H9 (cell line): ENCODE results near the gene EVL. TPM values are rescaled to one million over a fixed set of nuclear protein-coding genes. Genes with fewer than 3 reads are reported as not detected.

ENCODE experiments used
- DNase-seq: peaks from one replicate; pipeline ENCODE4 v3.0.0-alpha.2; 2017
- H2AFZ ChIP-seq: one replicate; pipeline ENCODE4 v1.6.1; 2013; ENCODE audit warnings: mild to moderate bottlenecking, low read length, control low read depth, moderate library complexity
- H2AK5ac ChIP-seq: 2 replicates; pipeline ENCODE4 v1.6.1; 2013; ENCODE audit warnings: low read length, control low read depth, mixed read lengths; ENCODE audit not compliant: insufficient read length
- H2BK120ac ChIP-seq: one replicate; pipeline ENCODE4 v1.6.1; 2013; ENCODE audit warnings: low read depth, mild to moderate bottlenecking, low read length, control low read depth, inconsistent platforms; ENCODE audit not compliant: poor library complexity, severe bottlenecking
- H2BK12ac ChIP-seq: 2 replicates; pipeline ENCODE4 v1.6.1; 2013; ENCODE audit warnings: low read length, control low read depth, mixed read lengths, low read depth; ENCODE audit not compliant: insufficient read length
- H2BK15ac ChIP-seq: 2 replicates; pipeline ENCODE4 v1.6.1; 2013; ENCODE audit warnings: low read depth, low read length, control low read depth
- H2BK20ac ChIP-seq: one replicate; pipeline ENCODE4 v1.6.1; 2013; ENCODE audit warnings: low read depth, mild to moderate bottlenecking, low read length, control low read depth, inconsistent platforms; ENCODE audit not compliant: poor library complexity, severe bottlenecking
- H2BK5ac ChIP-seq: 2 replicates; pipeline ENCODE4 v1.6.1; 2013; ENCODE audit warnings: low read length, control low read depth, mixed read lengths; ENCODE audit not compliant: insufficient read length
- H3K14ac ChIP-seq: 2 replicates; pipeline ENCODE4 v1.6.1; 2013; ENCODE audit warnings: low read length, control low read depth; ENCODE audit not compliant: insufficient read depth
- H3K18ac ChIP-seq: 2 replicates; pipeline ENCODE4 v1.6.1; 2013; ENCODE audit warnings: low read depth, mild to moderate bottlenecking, mixed read lengths, low read length, control low read depth; ENCODE audit not compliant: insufficient read length
- H3K23ac ChIP-seq: 2 replicates; pipeline ENCODE4 v1.6.1; 2013; ENCODE audit warnings: low read length, control low read depth, mixed read lengths, low read depth; ENCODE audit not compliant: insufficient read length
- H3K23me2 ChIP-seq: 2 replicates; pipeline ENCODE4 v1.6.1; 2013; ENCODE audit warnings: low read depth, mild to moderate bottlenecking, mixed read lengths, low read length, control low read depth; ENCODE audit not compliant: insufficient read length, poor library complexity, severe bottlenecking
- H3K27ac ChIP-seq: 2 replicates; pipeline ENCODE4 v1.5.1; 2013; ENCODE audit warnings: low read length, control low read depth, mixed read lengths, low read depth; ENCODE audit not compliant: insufficient read length
- H3K27me3 ChIP-seq: 2 replicates; pipeline ENCODE4 v1.6.1; 2013; ENCODE audit warnings: low read length, control low read depth, inconsistent platforms; ENCODE audit not compliant: insufficient read depth
- H3K4ac ChIP-seq: 2 replicates; pipeline ENCODE4 v1.6.1; 2013; ENCODE audit warnings: low read depth, mild to moderate bottlenecking, control low read depth, inconsistent platforms, low read length, moderate library complexity
- H3K4me1 ChIP-seq: 2 replicates; pipeline ENCODE4 v1.6.1; 2013; ENCODE audit warnings: low read length, control low read depth, inconsistent platforms; ENCODE audit not compliant: insufficient read depth
- H3K4me2 ChIP-seq: 2 replicates; pipeline ENCODE4 v1.6.1; 2013; ENCODE audit warnings: low read length, control low read depth, mixed read lengths; ENCODE audit not compliant: insufficient read length, insufficient read depth
- H3K56ac ChIP-seq: 2 replicates; pipeline ENCODE4 v1.6.1; 2013; ENCODE audit warnings: low read depth, mild to moderate bottlenecking, mixed read lengths, low read length, control low read depth; ENCODE audit not compliant: insufficient read length
- H3K79me1 ChIP-seq: 2 replicates; pipeline ENCODE4 v1.6.1; 2013; ENCODE audit warnings: low read depth, mild to moderate bottlenecking, moderate library complexity, low read length, control low read depth, inconsistent platforms; ENCODE audit not compliant: insufficient read depth, poor library complexity, severe bottlenecking
- H3K79me2 ChIP-seq: 2 replicates; pipeline ENCODE4 v1.6.1; 2013; ENCODE audit warnings: low read length, control low read depth, inconsistent platforms; ENCODE audit not compliant: insufficient read depth
- H3K9ac ChIP-seq: 2 replicates; pipeline ENCODE4 v1.6.1; 2013; ENCODE audit warnings: low read length, control low read depth, mixed read lengths; ENCODE audit not compliant: insufficient read length; ENCODE audit errors: extremely low read depth
- H3K9me3 ChIP-seq: one replicate; pipeline ENCODE4 v1.6.1; 2013; ENCODE audit warnings: low read depth, low read length, inconsistent platforms; ENCODE audit not compliant: control insufficient read depth
- H3T11ph ChIP-seq: one replicate; pipeline ENCODE4 v1.6.1; 2013; ENCODE audit warnings: mild to moderate bottlenecking, low read length, control low read depth, inconsistent platforms
- H4K20me1 ChIP-seq: one replicate; pipeline ENCODE4 v1.6.1; 2013; ENCODE audit not compliant: control insufficient read depth, insufficient read length, insufficient read depth
- H4K5ac ChIP-seq: 2 replicates; pipeline ENCODE4 v1.6.1; 2013; ENCODE audit warnings: low read depth, mild to moderate bottlenecking, mixed read lengths, low read length, control low read depth; ENCODE audit not compliant: insufficient read length
- H4K8ac ChIP-seq: replicated peaks from 2 replicates; pipeline ENCODE4 v1.6.1; 2013; ENCODE audit warnings: low read length, control low read depth, mixed read lengths, low read depth; ENCODE audit not compliant: insufficient read length
- H4K91ac ChIP-seq: 2 replicates; pipeline ENCODE4 v1.6.1; 2013; ENCODE audit warnings: low read depth, mild to moderate bottlenecking, moderate library complexity, mixed read lengths, low read length, control low read depth; ENCODE audit not compliant: insufficient read length
- H3K27ac Mint-ChIP-seq, 3 experiments: 2 replicates in 2 of 3; 3 replicates in 1 of 3; pipeline ENCODE4 v1.8.0; 2020 to 2021; ENCODE audit warnings: mixed read lengths in 3 of 3, mild to moderate bottlenecking in 1 of 3, moderate library complexity in 1 of 3
- H3K27me3 Mint-ChIP-seq: 2 replicates; pipeline ENCODE4 v1.8.0; 2021; ENCODE audit warnings: low read depth, mild to moderate bottlenecking, moderate library complexity, mixed read lengths
- H3K36me3 Mint-ChIP-seq, 3 experiments: 2 replicates in 2 of 3; 3 replicates in 1 of 3; pipeline ENCODE4 v1.8.0; 2020 to 2021; ENCODE audit warnings: low read depth in 3 of 3, mixed read lengths in 3 of 3; ENCODE audit not compliant: insufficient read depth in 1 of 3
- H3K4me1 Mint-ChIP-seq, 2 experiments: 2 replicates each; pipeline ENCODE4 v1.8.0; 2020; ENCODE audit warnings: mixed read lengths in 2 of 2
- H3K4me3 Mint-ChIP-seq, 2 experiments: 2 replicates in 1 of 2; 3 replicates in 1 of 2; pipeline ENCODE4 v1.8.0; 2020 to 2021; ENCODE audit warnings: mild to moderate bottlenecking in 2 of 2, mixed read lengths in 2 of 2, moderate library complexity in 1 of 2
- H3K9me3 Mint-ChIP-seq, 2 experiments: 2 replicates in 1 of 2; 3 replicates in 1 of 2; pipeline ENCODE4 v1.8.0; 2020; ENCODE audit warnings: mild to moderate bottlenecking in 2 of 2, mixed read lengths in 2 of 2, moderate library complexity in 1 of 2
- CTCF ChIP-seq: fragments of 200-600 bp; sonication (generic); conservative IDR thresholded peaks from 3 replicates; pipeline ENCODE4 v1.8.0; 2021; ENCODE audit warnings: antibody characterized with exemption, mild to moderate bottlenecking
- WGBS: extraction: QIAGEN DNeasy Blood & Tissue Kit; methylation state at CpG from one replicate; pipeline ENCODE4 v1.1.7; 2013; ENCODE audit warnings: missing lambda C conversion rate, low lambda C conversion rate, mixed read lengths; ENCODE audit not compliant: insufficient read length; ENCODE audit errors: extremely low coverage; 5-methylcytosine and 5-hydroxymethylcytosine counted together
- total RNA-seq: library from RNA; stranded (reverse); gene quantifications from 2 replicates; pipeline ENCODE4 v1.2.1, GENCODE V29; 2021

EVL gene
- total RNA-seq, 1 experiment from 2014 or later = 53.2 TPM

GRCh38 chr14:100100032-100100703 lies 34.9 kb downstream of the EVL start:
- H3T11ph ChIP-seq = no peak overlapping the region
- no peaks in the 10 kb centered on the region for H3K27me3 Mint-ChIP-seq
- H3K36me3 Mint-ChIP-seq = peaks cover 0 to 4% (median 0%) of the 10 kb centered on the region in 3 experiments; a peak in 3 of 7 replicates
- H3K9me3 Mint-ChIP-seq = no peaks in the 10 kb centered on the region
- no peak for TF ChIP-seq CTCF
- no peak overlapping the region for H3K14ac ChIP-seq
- no peak overlapping the region for H3K4me2 ChIP-seq
- no peak overlapping the region for H2BK20ac ChIP-seq
- H3K23me2 ChIP-seq = no peaks in the 10 kb centered on the region
- H3K4me1 ChIP-seq = peaks cover 4% of the 10 kb centered on the region; the same call in 1 of the 2 replicates
- no peak overlapping the region for H3K27ac ChIP-seq
- no peak overlapping the region for H2AK5ac ChIP-seq
- H2BK12ac ChIP-seq = no peak overlapping the region
- H3K79me2 ChIP-seq = no peaks in the 10 kb centered on the region
- no peak overlapping the region for H3K9ac ChIP-seq
- H3K4me1 Mint-ChIP-seq = peaks cover 7 to 10% of the 10 kb centered on the region in 2 experiments
- H3K4ac ChIP-seq = no peak overlapping the region
- H3K9me3 ChIP-seq = no peaks in the 10 kb centered on the region
- H2BK5ac ChIP-seq = no peak overlapping the region
- H4K20me1 ChIP-seq = no peaks in the 10 kb centered on the region
- H3K23ac ChIP-seq = no peak overlapping the region
- H2BK15ac ChIP-seq = no peak overlapping the region
- H2BK120ac ChIP-seq = no peak overlapping the region
- DNase-seq = no peak
- no peak overlapping the region for H2AFZ ChIP-seq
- no peaks in the 10 kb centered on the region for H3K27me3 ChIP-seq
- H4K91ac ChIP-seq = no peak overlapping the region
- H3K27ac Mint-ChIP-seq = no peak overlapping the region; a peak in 1 of 7 replicates
- no peak overlapping the region for H3K4me3 Mint-ChIP-seq
- WGBS = no CpG with 5 or more reads among the region's 14 CpGs
- no peak overlapping the region for H4K8ac ChIP-seq
- no peaks in the 10 kb centered on the region for H3K79me1 ChIP-seq
- H3K56ac ChIP-seq = no peak overlapping the region
- H4K5ac ChIP-seq = no peak overlapping the region
- H3K18ac ChIP-seq = no peak overlapping the region
